HG03060 (cell line): ENCODE data around the gene C1orf21.

Experiments used
- ATAC-seq: cut with Tn5 transposase; IDR thresholded peaks from one replicate; pipeline ENCODE4 v1.9.1; 2021; ENCODE audit warnings: low read depth, moderate number of reproducible peaks; ENCODE audit not compliant: unreplicated experiment

C1orf21 gene

DNA sequence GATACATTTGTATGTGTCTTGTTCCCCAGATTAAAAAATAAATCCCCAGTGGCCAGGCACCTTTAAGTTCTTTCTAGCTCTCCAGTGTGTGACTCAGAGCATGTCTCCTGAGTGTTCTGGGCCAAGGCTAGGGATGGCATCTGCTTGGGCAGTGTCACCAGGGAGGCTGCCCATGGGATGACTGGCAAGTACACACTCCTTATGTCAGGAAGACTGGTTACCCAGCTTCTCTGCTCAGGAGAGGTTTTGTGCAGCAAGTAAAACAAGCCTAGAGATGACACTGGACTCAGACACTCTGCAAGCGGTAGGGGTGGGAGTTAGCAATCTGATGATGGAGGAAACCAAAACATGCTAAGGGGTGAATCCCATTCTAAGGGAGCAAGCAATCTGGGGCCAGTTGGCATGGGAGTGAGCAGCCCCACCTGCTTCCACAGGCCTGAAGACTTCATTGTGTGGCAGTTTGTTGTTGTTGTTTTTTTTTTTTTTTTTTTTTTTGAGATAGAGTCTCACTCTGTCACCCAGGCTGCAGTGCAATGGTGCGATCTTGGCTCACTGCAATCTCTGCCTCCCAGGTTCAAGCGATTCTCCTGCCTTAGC lies 230.7 kb downstream of the C1orf21 start:
- ATAC-seq: no peak

DNA sequence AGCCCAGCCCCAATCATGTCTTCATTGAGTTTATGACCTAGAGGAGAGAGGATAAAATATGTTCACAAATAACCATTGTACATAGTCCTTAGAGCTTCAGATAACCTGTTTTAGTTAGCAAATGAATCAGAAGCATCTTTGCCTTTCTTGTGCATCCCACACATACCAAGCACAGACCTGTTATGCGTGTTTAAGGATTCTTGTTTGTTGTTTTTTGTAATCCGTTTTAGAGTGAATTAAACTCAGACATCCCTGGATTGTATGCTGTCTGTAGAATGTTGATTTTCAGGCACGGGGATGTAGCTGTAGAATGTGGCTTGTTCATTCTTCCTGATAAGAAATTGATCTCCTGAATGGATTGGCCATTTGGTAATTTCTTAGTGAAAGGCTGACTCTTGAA lies 232.0 kb downstream of the C1orf21 start:
- no peak for ATAC-seq

DNA sequence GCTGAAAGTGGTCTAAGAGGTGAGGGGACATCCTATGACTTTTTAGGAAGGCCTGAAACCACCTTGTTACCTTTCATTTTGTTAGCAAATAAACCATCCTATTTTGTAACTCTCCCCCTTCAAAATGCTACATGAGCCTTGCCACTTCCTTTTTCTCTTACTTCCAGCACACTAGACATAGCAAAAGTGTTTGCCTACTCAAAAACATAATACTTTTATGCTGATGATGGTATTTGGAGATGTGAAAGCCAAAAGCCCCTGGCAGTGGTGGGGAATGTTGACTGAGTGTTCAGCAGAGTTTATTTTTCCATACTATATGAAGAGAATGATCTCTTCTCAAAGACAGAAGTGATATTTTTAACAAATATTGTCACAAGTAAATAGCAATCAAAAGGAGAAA lies 233.6 kb downstream of the C1orf21 start:
- ATAC-seq: no peak

DNA sequence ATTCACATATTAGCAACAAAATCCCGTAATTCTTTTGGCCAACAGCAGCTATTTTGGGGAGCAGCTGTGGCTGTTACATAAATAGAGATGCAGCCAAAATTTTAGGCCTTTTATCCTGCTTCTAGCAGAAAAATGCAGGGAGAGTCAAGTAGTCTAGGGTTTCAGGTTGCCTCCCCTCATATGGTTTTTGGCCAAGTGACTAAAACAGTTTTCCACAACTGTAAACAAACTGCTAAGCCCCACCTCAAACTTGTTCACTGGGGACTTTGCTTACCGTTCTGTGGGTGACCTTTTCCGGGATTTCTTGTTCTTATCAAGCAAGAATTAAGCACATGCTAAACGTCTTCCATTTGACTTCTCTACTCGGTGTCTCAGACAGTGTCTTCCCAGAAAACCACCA lies 234.4 kb downstream of the C1orf21 start:
- ATAC-seq: no peak

DNA sequence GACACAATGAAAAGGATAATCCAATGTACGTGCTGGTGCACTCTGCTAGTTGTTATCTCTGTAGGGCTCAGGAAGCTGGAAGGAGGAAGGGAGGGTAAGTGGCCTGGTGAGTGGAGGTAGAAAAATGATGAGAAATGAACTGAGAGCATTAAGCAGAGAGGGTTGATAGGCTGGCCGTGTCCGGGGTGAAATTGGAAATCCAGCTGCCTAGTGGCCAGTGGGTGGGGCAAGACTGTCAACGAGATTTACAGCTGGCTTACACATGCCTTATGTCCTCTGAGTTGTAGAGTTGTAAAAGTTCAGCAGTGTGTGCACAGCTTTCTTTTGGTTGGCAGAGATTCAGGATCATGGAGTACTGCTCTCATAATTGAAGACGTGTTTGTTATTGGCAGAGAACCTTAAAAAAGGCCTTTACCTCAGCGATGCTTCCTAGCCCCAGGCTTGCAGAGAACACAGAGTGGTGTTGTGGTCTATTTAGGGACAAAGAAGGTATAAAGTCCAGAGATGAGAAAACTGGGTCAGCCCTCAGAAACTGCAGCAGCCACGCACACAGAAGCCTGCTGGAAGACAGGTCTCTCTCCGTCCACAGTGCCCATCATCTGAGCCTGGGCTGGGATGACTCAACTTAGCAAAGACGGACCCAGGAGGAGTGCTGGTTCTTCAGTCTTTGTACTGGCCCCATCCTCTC lies 235.5 kb downstream of the C1orf21 start:
- ATAC-seq: no peak

DNA sequence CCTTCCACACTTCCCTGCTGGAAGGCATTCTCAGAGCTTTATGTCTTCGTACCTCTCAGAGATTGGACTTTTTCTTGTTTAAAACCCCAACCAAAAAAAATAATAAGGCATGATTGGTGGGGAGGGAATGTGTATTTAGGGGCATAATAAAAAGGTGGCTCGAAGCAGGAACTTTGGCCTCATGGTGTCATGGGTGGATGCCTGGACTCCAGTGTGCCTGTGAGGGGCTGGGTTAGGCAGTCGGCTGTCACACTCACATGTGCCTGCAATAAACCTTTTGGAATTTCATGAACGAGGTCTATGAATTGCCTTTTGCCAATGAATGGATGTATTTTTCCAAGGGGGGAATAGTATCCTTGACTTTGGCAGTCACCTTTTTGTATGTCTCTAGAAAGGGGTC lies 236.6 kb downstream of the C1orf21 start:
- ATAC-seq: no peak

DNA sequence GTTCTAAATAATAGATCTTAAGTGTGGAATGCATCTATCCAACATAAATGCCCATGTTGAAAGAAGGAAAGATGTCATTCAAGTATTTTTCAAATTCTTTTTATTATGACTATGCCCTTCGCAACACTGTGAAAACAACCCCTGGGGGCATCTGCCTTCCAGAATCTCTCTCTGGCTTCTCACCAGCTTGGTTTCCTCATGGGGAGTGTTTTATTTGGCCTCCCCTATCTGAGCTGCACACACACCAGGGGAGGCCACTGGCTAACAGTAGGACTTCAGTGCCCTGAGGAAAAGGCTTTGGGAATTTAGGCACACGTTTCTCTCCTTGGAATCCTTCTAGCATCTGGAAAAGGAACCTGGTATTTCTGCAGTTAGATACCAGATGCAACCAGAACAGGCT lies 237.2 kb downstream of the C1orf21 start:
- ATAC-seq: no peak

DNA sequence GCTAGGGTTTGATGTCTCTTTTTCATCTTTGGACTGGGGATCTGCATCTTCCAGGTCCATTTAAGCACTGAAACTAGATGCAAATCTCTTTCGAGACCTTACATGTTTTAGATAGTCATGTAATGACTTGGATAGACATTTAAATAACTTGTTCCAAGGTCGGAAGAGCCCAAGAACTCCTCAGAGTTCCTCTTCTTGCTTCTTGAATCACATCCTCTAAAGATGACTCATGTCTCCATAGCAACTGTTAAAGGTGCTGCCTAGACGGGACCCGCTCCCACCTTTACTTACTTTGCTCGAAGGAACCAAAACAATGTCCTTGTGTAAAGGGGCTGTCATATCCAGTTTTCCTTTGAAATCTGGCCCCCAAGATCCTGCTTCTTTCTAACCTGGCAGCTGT lies 237.8 kb downstream of the C1orf21 start:
- no peak for ATAC-seq

DNA sequence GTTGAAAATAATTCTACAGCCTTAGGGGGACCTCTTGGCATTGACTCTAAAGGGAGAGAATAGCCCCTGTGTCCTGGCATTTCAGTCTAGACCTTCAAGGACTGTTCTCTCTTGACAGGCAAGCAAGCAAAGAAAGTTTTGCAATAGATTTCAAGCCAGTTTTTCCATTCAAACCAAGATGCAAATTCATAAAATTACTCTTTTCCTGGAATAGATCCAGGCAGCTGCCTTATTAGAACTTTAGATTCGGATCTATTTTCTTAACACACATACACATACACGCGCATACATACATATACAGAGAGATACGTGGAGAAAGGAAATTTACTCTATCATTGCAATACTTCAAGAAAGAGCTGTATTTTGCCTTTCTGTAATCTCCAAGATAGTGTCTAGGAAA lies 238.4 kb downstream of the C1orf21 start:
- no peak for ATAC-seq

DNA sequence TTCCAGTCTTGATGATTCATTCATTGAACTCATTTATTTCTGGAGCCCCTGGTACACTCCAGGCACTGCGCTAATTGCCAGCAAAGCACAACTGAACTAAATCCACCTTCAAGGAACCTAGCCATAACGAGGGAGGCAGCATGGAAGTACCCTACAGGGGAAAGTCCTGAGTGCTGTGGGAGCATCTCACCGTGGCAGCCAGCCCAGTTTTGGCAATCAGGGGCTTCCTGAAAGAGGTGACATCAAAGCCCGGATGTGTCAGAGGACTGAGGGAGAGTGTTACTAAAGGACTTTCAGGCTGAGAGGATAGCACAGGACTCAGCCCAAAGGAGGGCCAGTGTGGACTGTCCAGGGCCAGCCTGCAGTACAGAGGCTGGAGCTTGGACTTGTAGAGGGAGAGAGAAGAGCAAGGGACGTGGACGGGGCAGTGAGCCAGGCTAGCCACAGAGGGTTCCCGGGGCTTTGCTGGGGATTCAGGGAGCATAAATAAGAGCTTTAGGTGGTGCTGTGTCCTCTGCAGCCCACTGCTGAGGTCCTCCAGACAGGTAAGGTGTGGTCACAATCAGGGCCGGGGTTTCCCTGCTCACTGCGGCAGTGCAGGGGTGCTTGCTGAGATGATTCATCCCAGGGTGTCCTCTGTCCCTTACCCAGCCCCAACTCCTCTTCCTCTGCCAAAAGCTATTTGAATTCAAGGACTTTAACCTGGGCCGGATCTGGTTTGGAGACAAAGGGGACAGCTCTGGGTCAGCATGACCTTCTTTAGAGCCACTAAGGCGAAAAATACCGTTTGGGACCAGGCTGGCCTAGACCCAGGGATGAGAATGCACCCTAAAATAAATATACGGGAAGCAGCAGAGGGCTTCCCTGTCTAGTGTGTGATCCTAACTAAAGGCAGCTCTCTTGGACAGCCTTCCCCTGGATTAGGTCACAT lies 239.5 kb downstream of the C1orf21 start:
- ATAC-seq: no peak

DNA sequence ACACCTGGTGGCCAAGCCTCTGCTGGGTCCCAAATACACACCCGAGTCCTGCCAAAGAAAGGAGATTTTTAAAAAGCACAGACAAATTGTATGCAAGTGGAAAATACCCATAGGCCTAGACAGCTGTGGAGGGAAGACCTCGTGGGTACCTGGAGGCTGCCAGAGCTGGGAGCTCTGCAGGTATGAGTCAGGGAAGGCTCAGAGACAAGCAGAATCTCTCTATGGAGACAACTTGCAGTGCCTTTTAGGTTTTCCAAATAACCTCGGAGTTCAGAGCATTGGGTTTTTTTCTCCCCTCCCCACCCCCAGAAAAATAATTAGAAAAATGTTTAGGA lies 240.1 kb downstream of the C1orf21 start:
- no peak for ATAC-seq

DNA sequence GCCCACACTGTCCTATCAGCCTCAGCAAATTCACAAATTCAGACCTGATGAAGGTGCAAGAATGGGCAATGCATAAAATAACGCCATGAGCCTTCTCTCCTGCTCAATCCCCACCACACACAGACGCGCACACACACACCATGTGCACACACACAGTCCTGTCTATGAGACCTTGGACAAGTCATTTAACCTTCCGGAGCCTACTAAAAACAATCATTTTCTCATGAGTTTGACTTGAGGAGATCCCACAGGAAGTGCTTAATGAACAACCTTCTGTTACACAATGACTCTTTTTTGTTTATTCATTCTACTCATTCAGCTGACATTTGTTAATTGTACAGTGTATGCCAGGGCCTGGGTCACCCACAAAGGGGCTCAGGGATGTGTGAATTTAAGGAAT lies 242.4 kb downstream of the C1orf21 start:
- no peak for ATAC-seq

DNA sequence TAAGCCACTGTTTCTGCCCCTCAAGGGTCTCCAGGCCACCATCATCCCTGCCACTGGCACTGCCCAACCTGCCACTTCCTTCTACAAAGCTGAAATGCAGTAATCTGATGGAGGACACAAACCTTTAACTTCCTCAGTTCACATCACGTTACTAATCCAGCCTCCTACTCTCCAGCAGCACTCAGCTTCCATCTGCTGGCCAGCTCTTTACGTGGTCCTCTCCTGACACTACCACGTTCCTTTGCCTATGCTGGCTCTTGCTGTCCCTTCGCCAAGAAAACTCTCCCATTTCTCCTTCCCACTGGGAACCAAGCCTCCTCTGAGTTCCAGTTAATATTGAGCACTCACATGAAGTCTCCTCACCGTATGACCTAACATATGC lies 243.8 kb downstream of the C1orf21 start:
- no peak for ATAC-seq

DNA sequence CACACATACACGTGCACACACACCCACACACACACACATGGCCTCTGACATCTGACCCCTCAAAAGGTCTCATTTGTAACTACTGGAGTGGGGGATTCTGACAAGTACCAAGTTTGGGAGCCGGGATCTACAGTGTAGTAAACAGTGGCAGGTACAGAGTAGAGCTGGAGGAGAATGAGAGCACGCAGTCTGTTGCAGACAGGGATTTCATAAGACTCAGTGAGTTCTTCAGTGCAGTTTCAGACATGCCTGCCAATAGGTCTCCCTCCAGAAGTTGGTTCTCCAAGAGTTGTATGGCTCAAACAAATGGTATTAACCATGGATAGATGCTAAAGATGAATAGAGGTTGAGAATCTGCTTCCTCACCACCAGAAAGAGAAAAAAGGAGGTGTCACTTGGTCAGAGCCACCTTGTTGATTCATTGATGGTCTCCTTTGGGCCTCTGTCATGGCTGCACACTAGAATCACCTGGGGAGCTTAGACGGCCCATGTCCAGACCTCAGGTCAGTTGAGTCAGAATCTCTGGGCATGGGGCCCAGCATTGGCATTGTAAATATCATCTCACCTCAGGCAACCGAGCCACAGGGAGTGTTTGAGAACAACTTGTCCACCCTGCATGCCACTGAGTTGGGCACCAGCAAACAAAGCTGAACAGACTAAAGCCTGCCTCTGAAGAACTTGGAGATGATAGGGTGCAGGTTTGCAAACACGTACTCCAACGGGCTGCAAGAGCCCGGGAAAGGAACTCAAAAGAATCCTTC lies 245.8 kb downstream of the C1orf21 start:
- no peak for ATAC-seq

DNA sequence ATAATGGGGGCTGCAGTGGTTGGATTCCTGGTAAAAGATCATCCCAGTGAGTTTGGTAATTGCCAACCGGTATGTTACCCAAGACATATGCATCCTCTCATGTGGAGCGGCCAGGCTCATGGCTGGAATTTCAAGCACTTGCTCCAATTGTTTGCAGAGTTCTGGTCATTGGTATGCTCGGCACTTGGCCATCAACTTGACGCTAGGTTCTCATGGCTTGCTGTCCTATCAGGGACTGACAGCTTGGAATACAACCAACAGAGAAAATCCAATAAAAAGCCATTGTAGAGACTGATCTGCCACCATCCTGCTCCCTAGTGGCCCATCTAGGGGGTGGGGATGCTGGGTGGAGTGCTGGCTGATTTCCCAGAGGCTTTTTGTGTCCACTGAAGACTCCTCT lies 247.0 kb downstream of the C1orf21 start:
- ATAC-seq: no peak

DNA sequence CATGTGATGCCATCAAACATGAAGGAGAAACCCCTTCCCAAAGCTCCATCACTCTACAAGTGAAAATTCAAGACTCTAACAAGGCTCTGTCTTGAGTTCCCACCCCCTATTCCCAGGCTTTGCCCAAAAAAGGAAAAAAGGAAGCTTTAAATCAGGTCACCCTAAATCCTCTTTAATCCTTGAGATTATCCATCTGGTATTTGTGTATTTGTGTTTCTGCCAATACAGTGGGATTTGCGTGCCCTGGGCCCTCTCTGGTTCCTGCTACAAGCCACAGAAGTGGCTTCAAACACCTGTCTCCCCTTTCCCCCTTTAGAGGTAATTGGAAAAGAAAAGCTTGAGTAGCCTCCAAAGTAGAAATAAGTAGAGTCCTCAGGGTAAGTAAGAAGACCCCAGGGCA lies 247.5 kb downstream of the C1orf21 start:
- no peak for ATAC-seq

DNA sequence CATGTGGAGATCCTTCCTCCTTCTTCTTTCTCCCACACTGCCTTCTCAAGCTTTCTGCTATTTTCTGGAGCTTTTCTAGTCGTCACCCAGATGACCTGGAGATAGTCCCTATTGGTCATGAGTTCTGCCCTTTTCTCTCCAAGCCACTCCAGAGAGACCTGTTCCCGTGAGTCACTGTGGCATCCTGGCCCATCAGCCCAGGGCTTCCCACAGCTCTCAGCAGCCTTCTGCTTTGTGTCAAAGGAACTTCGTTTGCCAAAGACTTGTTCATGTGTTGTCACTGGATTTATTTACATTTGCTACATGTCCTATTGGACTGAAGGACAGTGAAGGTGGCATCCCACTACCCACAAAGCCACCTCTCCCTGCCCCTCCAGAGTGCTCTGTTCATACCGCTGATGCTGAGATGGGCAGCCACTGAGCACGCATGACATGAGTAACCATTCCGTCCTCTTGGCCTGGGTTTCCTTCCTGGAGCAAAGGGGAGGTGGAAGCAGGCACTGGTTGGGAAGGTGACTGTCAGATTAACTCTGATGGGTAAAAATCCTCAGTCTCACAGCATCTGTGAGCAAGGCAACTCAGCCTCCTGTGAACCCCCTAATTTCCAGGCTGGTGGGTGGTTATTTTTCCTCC lies 248.6 kb downstream of the C1orf21 start:
- no peak for ATAC-seq

DNA sequence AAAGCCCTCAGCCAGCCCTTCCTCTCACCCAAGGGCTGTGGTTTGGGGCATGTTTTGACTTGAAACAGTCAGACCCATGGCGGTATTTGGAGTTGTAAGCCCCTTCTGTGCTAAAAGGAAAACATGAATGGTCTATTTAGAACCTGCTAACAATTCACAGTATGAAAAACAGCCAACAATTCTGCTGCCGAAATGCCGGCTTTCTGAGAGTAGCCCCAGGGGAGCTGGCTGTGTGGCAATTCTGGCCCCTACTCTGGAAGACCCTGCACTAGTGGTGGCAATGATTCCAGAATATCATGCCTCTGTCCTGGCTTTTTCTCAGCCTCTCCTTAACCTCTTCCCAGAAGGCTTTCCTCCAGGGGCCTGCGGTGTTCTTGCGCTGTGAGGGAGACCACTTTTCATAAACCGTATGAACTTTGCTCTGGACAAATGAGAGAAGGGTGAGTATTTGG lies 249.2 kb downstream of the C1orf21 start:
- no peak for ATAC-seq

DNA sequence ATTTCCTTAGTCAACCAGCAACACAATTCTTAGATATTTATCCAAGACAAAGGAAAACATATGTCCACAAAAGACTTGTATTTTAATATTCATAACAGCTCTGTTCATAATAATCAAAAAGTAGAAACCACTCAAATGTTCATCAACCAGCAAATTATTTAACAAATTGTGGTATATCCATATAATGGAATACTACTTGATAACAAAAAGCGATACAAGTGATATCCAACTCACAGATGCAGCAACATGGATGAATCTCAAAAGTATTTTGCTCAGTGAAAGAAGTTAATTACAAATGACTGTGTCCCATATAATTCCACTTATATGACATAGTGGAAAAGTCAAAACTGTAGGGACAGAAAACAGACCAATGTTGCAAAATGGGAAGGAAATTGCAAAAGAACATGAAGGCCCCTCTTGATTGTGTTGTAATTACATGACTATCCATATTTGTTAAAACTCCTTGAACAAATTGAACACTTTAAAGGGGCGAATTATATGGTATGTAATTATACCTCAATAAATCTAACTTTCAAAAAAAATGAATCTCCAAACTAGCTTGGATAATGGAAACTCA lies 250.9 kb downstream of the C1orf21 start:
- no peak for ATAC-seq

DNA sequence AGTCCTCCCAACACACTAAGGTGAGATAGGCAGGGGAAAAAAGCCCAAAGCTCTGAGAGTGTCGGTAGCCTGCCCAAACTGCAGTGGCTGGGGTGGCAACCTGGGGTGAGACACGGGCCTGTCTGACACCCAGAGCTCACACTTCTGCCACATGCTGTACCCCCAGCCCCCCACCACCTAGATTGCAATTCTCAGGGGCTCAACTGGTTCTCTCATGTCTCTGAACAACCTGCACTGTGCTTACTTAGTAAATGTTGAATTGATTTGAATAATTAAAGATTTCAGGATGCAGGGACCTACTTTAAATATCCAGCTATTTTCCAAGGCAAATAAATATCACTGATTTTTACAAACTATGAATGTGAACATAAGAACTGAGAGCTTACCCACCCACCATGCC lies 252.4 kb downstream of the C1orf21 start:
- ATAC-seq: no peak
